Panc1 (cell line): ENCODE data around the gene POLR3K. TPM values are rescaled to one million over a fixed set of nuclear protein-coding genes. Genes with fewer than 3 reads are reported as not detected.

Experiments used
- ATAC-seq: fragments of 200-7000 bp; cut with Tn5 transposase; 2 replicates; pipeline ENCODE4 v1.9.1; 2020; ENCODE audit warnings: mild to moderate bottlenecking, moderate library complexity
- BruUV-seq: library from RNA; stranded (reverse); fragments of 400-500 nt; replicated peaks from 2 replicates; lab custom pipeline; 2021; lab: Mats Ljungman, UMichigan
- CTCF ChIA-PET: fragments of 300-600 bp; sonication (Branson Sonifier 250); formaldehyde crosslinking; loops from one replicate; lab custom pipeline; 2022; ENCODE audit warnings: antibody characterized with exemption; lab: Charles Lee
- POLR2A ChIA-PET: fragments of 300-600 bp; sonication (Branson Sonifier 250); formaldehyde crosslinking; loops from one replicate; lab custom pipeline; 2022; ENCODE audit warnings: antibody characterized with exemption; lab: Charles Lee
- DNase-seq: peaks from one replicate; pipeline ENCODE4 v3.0.0-alpha.2; 2010; ENCODE audit warnings: low read depth, low spot score
- H3K27ac ChIP-seq: 2 replicates; pipeline ENCODE4 v1.5.1; 2011; ENCODE audit warnings: mild to moderate bottlenecking, low read length, inconsistent platforms
- H3K27me3 ChIP-seq: fragments of 200-500 bp; sonication (Bioruptor generic); 2 replicates; pipeline ENCODE4 v1.6.0; 2014; ENCODE audit warnings: low read length, inconsistent platforms; ENCODE audit not compliant: control insufficient read depth, insufficient read depth
- H3K36me3 ChIP-seq: fragments of 200-500 bp; sonication (Bioruptor generic); 2 replicates; pipeline ENCODE4 v1.5.1; 2014; ENCODE audit warnings: inconsistent platforms, mild to moderate bottlenecking, low read length, moderate library complexity; ENCODE audit not compliant: control insufficient read depth, insufficient read depth
- H3K4me1 ChIP-seq: 2 replicates; pipeline ENCODE4 v1.5.1; 2011; ENCODE audit warnings: inconsistent platforms, mild to moderate bottlenecking, low read length, moderate library complexity; ENCODE audit not compliant: control insufficient read depth, insufficient read depth
- H3K4me3 ChIP-seq, 2 experiments: 2 replicates each; pipeline ENCODE4 v1.5.1; 2011 to 2012; ENCODE audit warnings: low read depth in 2 of 2, low read length in 2 of 2, mild to moderate bottlenecking in 2 of 2, inconsistent platforms in 1 of 2, moderate library complexity in 1 of 2
- H3K9me3 ChIP-seq: fragments of 200-500 bp; sonication (Bioruptor generic); 2 replicates; pipeline ENCODE4 v1.5.1; 2014; ENCODE audit warnings: low read depth, mild to moderate bottlenecking, inconsistent platforms, low read length, moderate library complexity; ENCODE audit not compliant: control insufficient read depth, insufficient read depth
- POLR2AphosphoS5 ChIP-seq: IDR thresholded peaks from 2 replicates; pipeline ENCODE4 v1.6.1; 2012; ENCODE audit warnings: mild to moderate bottlenecking, low read depth, low read length, moderate library complexity
- SIN3A ChIP-seq: IDR thresholded peaks from 2 replicates; pipeline ENCODE4 v1.6.1; 2012; ENCODE audit warnings: low read depth, mild to moderate bottlenecking, low read length, moderate library complexity, borderline replicate concordance; ENCODE audit not compliant: insufficient read depth
- TCF7L2 ChIP-seq: IDR thresholded peaks from 2 replicates; pipeline ENCODE4 v1.6.1; 2011; ENCODE audit warnings: mild to moderate bottlenecking, low read depth, low read length, inconsistent platforms
- in situ Hi-C: cut with HindIII; loops from 2 replicates; pipeline ENCODE4 v1.10.0; 2016; ENCODE audit warnings: low sequenced_read_pairs, low pct_unique_long_range_greater_than_20kb
- intact Hi-C: fragments of 100-400 bp; cut with micrococcal nuclease; formaldehyde crosslinking; loops from one replicate; pipeline ENCODE4 v1.10.0; 2022; ENCODE audit not compliant: unreplicated experiment
- total RNA-seq: library from RNA; stranded (reverse); gene quantifications from one replicate; pipeline ENCODE4 v1.2.1, GENCODE V29; 2021; ENCODE audit not compliant: unreplicated experiment
- TF ChIP-seq, protein P1 (sequence below), 2 experiments: IDR thresholded peaks; 2 replicates each; pipeline ENCODE4 v1.6.1; 2011 to 2012; ENCODE audit warnings: low read depth in 2 of 2, control low read depth in 1 of 2, low read length in 1 of 2, mild to moderate bottlenecking in 1 of 2, moderate library complexity in 1 of 2; ENCODE audit not compliant: insufficient read depth in 1 of 2
- TF ChIP-seq, protein P2 (sequence below): fragments of 450-650 bp; IDR thresholded peaks from 2 replicates; pipeline ENCODE4 v1.5.1; 2017; ENCODE audit warnings: mild to moderate bottlenecking

Gene POLR3K
- total RNA-seq, 1 experiment from 2014 or later, result 35.7 TPM

DNA sequence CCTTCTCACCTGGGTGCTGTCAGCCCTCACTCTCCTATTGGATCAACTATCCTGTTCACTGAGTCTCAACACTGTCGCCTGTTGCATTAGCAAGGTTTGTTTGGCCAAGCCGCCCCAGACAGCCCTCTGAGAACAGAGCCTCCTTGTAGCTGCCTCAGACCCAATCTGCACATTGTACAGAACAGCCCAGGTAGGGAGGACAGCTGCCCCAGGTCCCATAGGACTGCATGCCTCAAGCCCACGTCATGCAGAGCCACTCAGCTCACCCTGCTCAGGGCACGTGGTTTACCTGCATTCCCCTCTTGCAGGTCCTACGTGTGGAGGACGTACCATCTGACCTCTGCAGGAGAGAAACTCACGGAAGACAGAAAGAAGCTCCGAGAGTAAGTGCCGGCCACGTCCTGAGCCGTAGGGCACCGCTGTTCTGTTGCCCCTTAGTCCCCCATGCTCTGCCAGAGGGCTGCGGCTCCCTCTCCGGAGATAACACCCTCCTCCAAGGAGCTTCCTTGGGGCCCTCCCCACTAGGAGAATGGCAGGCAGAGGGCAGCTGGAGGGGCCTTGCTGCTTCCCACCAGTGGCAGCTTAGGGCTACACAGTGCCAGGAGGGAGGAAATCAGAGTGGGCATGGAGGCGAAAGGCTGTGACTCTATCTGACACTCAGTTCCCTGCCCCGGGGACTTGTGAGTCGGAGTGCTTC, 3.0 kb upstream of the POLR3K start:
- H3K4me3 ChIP-seq, result no peak overlapping the region
- in situ Hi-C loops, result no loop called here
- no peaks in the 10 kb centered on the region for H3K27me3 ChIP-seq
- DNase-seq, result no peak
- no peaks in the 10 kb centered on the region for H3K9me3 ChIP-seq
- ChIA-PET POLR2A (no interaction called here), CTCF (no interaction called here)
- H3K27ac ChIP-seq, result no peak overlapping the region
- intact Hi-C loops, result no loop called here
- BruUV-seq, result no TSS peak
- H3K36me3 ChIP-seq, result no peaks in the 10 kb centered on the region; the same call in 1 of the 2 replicates
- TF ChIP-seq, protein P1, sequence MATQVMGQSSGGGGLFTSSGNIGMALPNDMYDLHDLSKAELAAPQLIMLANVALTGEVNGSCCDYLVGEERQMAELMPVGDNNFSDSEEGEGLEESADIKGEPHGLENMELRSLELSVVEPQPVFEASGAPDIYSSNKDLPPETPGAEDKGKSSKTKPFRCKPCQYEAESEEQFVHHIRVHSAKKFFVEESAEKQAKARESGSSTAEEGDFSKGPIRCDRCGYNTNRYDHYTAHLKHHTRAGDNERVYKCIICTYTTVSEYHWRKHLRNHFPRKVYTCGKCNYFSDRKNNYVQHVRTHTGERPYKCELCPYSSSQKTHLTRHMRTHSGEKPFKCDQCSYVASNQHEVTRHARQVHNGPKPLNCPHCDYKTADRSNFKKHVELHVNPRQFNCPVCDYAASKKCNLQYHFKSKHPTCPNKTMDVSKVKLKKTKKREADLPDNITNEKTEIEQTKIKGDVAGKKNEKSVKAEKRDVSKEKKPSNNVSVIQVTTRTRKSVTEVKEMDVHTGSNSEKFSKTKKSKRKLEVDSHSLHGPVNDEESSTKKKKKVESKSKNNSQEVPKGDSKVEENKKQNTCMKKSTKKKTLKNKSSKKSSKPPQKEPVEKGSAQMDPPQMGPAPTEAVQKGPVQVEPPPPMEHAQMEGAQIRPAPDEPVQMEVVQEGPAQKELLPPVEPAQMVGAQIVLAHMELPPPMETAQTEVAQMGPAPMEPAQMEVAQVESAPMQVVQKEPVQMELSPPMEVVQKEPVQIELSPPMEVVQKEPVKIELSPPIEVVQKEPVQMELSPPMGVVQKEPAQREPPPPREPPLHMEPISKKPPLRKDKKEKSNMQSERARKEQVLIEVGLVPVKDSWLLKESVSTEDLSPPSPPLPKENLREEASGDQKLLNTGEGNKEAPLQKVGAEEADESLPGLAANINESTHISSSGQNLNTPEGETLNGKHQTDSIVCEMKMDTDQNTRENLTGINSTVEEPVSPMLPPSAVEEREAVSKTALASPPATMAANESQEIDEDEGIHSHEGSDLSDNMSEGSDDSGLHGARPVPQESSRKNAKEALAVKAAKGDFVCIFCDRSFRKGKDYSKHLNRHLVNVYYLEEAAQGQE (IDR thresholded peaks at IDR 0.05; ENCODE audit: insufficient read depth in 1 of 2, low read depth in 2 of 2, low read length in 1 of 2), result no peak
- TF ChIP-seq TCF7L2, result no peak
- no peak for TF ChIP-seq POLR2AphosphoS5
- TF ChIP-seq, protein P2, sequence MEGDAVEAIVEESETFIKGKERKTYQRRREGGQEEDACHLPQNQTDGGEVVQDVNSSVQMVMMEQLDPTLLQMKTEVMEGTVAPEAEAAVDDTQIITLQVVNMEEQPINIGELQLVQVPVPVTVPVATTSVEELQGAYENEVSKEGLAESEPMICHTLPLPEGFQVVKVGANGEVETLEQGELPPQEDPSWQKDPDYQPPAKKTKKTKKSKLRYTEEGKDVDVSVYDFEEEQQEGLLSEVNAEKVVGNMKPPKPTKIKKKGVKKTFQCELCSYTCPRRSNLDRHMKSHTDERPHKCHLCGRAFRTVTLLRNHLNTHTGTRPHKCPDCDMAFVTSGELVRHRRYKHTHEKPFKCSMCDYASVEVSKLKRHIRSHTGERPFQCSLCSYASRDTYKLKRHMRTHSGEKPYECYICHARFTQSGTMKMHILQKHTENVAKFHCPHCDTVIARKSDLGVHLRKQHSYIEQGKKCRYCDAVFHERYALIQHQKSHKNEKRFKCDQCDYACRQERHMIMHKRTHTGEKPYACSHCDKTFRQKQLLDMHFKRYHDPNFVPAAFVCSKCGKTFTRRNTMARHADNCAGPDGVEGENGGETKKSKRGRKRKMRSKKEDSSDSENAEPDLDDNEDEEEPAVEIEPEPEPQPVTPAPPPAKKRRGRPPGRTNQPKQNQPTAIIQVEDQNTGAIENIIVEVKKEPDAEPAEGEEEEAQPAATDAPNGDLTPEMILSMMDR, result no peak
- TF ChIP-seq SIN3A, result no peak
- ATAC-seq, result no peak
- peaks cover 3% of the 10 kb centered on the region; the same call in 1 of the 2 replicates for H3K4me1 ChIP-seq

DNA sequence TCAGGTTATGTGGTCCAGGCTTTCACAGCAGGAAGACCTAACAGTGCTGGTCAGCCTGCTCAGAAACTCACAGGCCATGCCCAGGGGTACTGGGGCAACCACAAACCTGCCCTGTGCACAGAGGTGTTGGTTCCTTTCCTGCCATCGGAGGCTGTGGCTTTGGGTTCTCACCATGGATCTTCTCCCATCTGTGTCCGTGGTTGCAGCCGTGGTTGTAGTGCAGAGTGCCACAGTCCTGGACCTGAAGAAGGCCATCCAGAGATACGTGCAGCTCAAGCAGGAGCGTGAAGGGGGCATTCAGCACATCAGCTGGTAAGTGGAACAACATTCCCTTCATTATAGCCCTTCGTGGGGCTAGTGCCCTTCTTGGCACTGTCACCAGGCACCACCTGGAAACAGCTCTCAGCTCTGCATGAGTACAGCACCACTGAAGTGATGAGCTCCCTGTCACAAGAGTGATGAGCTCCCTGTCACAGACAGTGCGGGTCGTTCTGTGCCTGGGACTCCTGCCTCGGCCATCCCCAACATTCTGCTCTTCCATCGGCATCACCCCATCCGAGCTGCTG, 2.2 kb upstream of the POLR3K start:
- Histone ChIP-seq H3K27ac (no peak overlapping the region), H3K27me3 (no peaks in the 10 kb centered on the region), H3K4me3 (no peak overlapping the region), H3K36me3 (no peaks in the 10 kb centered on the region; the same call in 1 of the 2 replicates), H3K4me1 (peaks cover 3% of the 10 kb centered on the region; the same call in 1 of the 2 replicates), H3K9me3 (no peaks in the 10 kb centered on the region)
- ChIA-PET CTCF (no interaction called here), POLR2A (no interaction called here)
- TF ChIP-seq POLR2AphosphoS5 (no peak), SIN3A (no peak), TCF7L2 (no peak)
- TF ChIP-seq, protein P1 (IDR thresholded peaks at IDR 0.05; ENCODE audit: insufficient read depth in 1 of 2, low read depth in 2 of 2, low read length in 1 of 2), result no peak
- TF ChIP-seq, protein P2, result no peak
- in situ Hi-C loops (no loop called here), intact Hi-C loops (no loop called here)
- ATAC-seq, result no peak
- DNase-seq, result no peak
- no TSS peak for BruUV-seq
